ENCODE data around the gene PLCL2.

PLCL2 gene

GRCh38 chr3:16887130-16887529 lies 2.4 kb downstream of the PLCL2 start:
- ATAC-seq (ENCODE audit: insufficient read depth, low read depth) (no peak), DNase-seq (no peak)
- Histone ChIP-seq H3K9me3 (ENCODE audit: insufficient read depth, low read length, severe bottlenecking) (no peaks in the 10 kb centered on the region), H3K4me1 (ENCODE audit: insufficient read depth, low read length) (peaks cover 55% of the 10 kb centered on the region), H3K27me3 (ENCODE audit: insufficient read depth, low read length, poor library complexity) (no peaks in the 10 kb centered on the region), H3K27ac (ENCODE audit: low read length) (peak overlapping the region; percentile 30), H3K4me3 (ENCODE audit: low read depth in 1 of 2, low read length in 2 of 2) (peak overlapping the region in 1 of 2 experiments; percentile 93; a peak in 1 of 4 replicates), H4K20me1 (ENCODE audit: insufficient read depth, low read length) (peaks cover 16% of the 10 kb centered on the region), H2AFZ (ENCODE audit: low read depth, low read length) (no peak overlapping the region), H3K4me2 (ENCODE audit: insufficient read depth, low read length) (peak overlapping the region; percentile 95), H3K79me2 (ENCODE audit: insufficient read depth, low read length) (peaks cover 64% of the 10 kb centered on the region), H3K9ac (ENCODE audit: low read depth, low read length) (peak overlapping the region; percentile 87), H3K36me3 (ENCODE audit: insufficient read depth, low read length) (no peaks in the 10 kb centered on the region; the same call in 1 of the 2 replicates)
- no peak for TF ChIP-seq EZH2 (IDR thresholded peaks at IDR 0.05; ENCODE audit: borderline replicate concordance, low read depth, low read length, severe bottlenecking)
- TF ChIP-seq CTCF (IDR thresholded peaks at IDR 0.05; ENCODE audit: borderline replicate concordance, extremely low read depth, low read length, poor library complexity, severe bottlenecking) = no peak

- DNase-seq (no peak), ATAC-seq (ENCODE audit: insufficient read depth, low read depth) (no peak)
- H3K4me3 ChIP-seq (ENCODE audit: low read depth in 1 of 2, low read length in 2 of 2) = peak overlapping the region; percentile 14 to 93; a peak in 3 of 4 replicates
- H3K27ac ChIP-seq (ENCODE audit: low read length) = peak overlapping the region; percentile 62
- no peaks in the 10 kb centered on the region; the same call in 1 of the 2 replicates for H3K36me3 ChIP-seq (ENCODE audit: insufficient read depth, low read length)
- H3K79me2 ChIP-seq (ENCODE audit: insufficient read depth, low read length) = peaks cover 74% of the 10 kb centered on the region
- no peak overlapping the region for H2AFZ ChIP-seq (ENCODE audit: low read depth, low read length)
- H3K27me3 ChIP-seq (ENCODE audit: insufficient read depth, low read length, poor library complexity) = no peaks in the 10 kb centered on the region
- H3K4me2 ChIP-seq (ENCODE audit: insufficient read depth, low read length) = peak overlapping the region; percentile 95
- H3K9me3 ChIP-seq (ENCODE audit: insufficient read depth, low read length, severe bottlenecking) = no peaks in the 10 kb centered on the region
- peaks cover 55% of the 10 kb centered on the region for H3K4me1 ChIP-seq (ENCODE audit: insufficient read depth, low read length)
- peak overlapping the region; percentile 87 for H3K9ac ChIP-seq (ENCODE audit: low read depth, low read length)
- peaks cover 16% of the 10 kb centered on the region for H4K20me1 ChIP-seq (ENCODE audit: insufficient read depth, low read length)
- no peak for TF ChIP-seq EZH2 (IDR thresholded peaks at IDR 0.05; ENCODE audit: borderline replicate concordance, low read depth, low read length, severe bottlenecking)
- TF ChIP-seq CTCF (IDR thresholded peaks at IDR 0.05; ENCODE audit: borderline replicate concordance, extremely low read depth, low read length, poor library complexity, severe bottlenecking) = no peak
Observed at GRCh38 chr3:16888356-16888755, 3.6 kb downstream of the PLCL2 start.

GRCh38 chr3:16888785-16889607 lies 4.2 kb downstream of the PLCL2 start:
- peak; percentile 82 for ATAC-seq (ENCODE audit: insufficient read depth, low read depth)
- Histone ChIP-seq H2AFZ (ENCODE audit: low read depth, low read length) (0 out of 2 replicates have a peak overlapping the region, but pooled peaks have one; percentile 2), H3K4me1 (ENCODE audit: insufficient read depth, low read length) (peaks cover 53% of the 10 kb centered on the region), H3K36me3 (ENCODE audit: insufficient read depth, low read length) (no peaks in the 10 kb centered on the region; the same call in 1 of the 2 replicates), H3K4me2 (ENCODE audit: insufficient read depth, low read length) (peak overlapping the region; percentile 95), H3K27me3 (ENCODE audit: insufficient read depth, low read length, poor library complexity) (no peaks in the 10 kb centered on the region), H3K9ac (ENCODE audit: low read depth, low read length) (peak overlapping the region; percentile 87), H3K79me2 (ENCODE audit: insufficient read depth, low read length) (peaks cover 80% of the 10 kb centered on the region), H3K4me3 (ENCODE audit: low read depth in 1 of 2, low read length in 2 of 2) (peak overlapping the region in 1 of 2 experiments; percentile 93; a peak in 3 of 4 replicates), H4K20me1 (ENCODE audit: insufficient read depth, low read length) (peaks cover 16% of the 10 kb centered on the region), H3K27ac (ENCODE audit: low read length) (peak overlapping the region; percentile 62), H3K9me3 (ENCODE audit: insufficient read depth, low read length, severe bottlenecking) (no peaks in the 10 kb centered on the region)
- peak; percentile 78 for DNase-seq
- TF ChIP-seq CTCF (IDR thresholded peaks at IDR 0.05; ENCODE audit: borderline replicate concordance, extremely low read depth, low read length, poor library complexity, severe bottlenecking) = no peak
- TF ChIP-seq EZH2 (IDR thresholded peaks at IDR 0.05; ENCODE audit: borderline replicate concordance, low read depth, low read length, severe bottlenecking) = no peak

Measured in DND-41 (cell line).